AG20443 (cell line): Measurements from ENCODE around the gene SLC16A9.
"Not testable (repeated sequence)": the region's sequence is repeated elsewhere in the genome, so short reads cannot be mapped to it uniquely, and the experiment has no call there.

ENCODE experiments used
- DNase-seq: peaks from one replicate; pipeline ENCODE4 v3.0.0; 2012; ENCODE audit warnings: low spot score, mixed read lengths

Gene SLC16A9

GRCh38 chr10:59674215-59674836 is 35.3 kb downstream of the SLC16A9 start:
- DNase-seq, result peak; percentile 43

- DNase-seq, result no peak
Observed at GRCh38 chr10:59672150-59672875, 37.3 kb downstream of the SLC16A9 start.

GRCh38 chr10:59670269-59670668 is 39.4 kb downstream of the SLC16A9 start:
- DNase-seq, result no peak

GRCh38 chr10:59668096-59668495 is 41.6 kb downstream of the SLC16A9 start:
- DNase-seq, result no peak

GRCh38 chr10:59666310-59666709 is 43.3 kb downstream of the SLC16A9 start:
- no peak for DNase-seq

- DNase-seq, result not testable (repeated sequence)
Observed at GRCh38 chr10:59663213-59663612, 46.4 kb downstream of the SLC16A9 start.

- DNase-seq, result no peak
Observed at GRCh38 chr10:59657724-59658123, 51.9 kb downstream of the SLC16A9 start.

- no peak for DNase-seq
Observed at GRCh38 chr10:59655309-59655708, 54.3 kb downstream of the SLC16A9 start.

- no peak for DNase-seq
Observed at GRCh38 chr10:59654007-59654406, 55.6 kb downstream of the SLC16A9 start.

- no peak for DNase-seq
Observed at GRCh38 chr10:59651902-59652301, 57.7 kb downstream of the SLC16A9 start.

- DNase-seq, result no peak
Observed at GRCh38 chr10:59649606-59650346, 59.9 kb downstream of the SLC16A9 start.

- DNase-seq, result peak; percentile 18
Observed at GRCh38 chr10:59648711-59649201, 60.9 kb downstream of the SLC16A9 start.

- no peak for DNase-seq
Observed at GRCh38 chr10:59644841-59645240, 64.8 kb downstream of the SLC16A9 start.

GRCh38 chr10:59641688-59642087 is 68.0 kb downstream of the SLC16A9 start:
- not testable (repeated sequence) for DNase-seq

GRCh38 chr10:59635502-59636290 is 74.0 kb downstream of the SLC16A9 start:
- DNase-seq, result no peak

GRCh38 chr10:59634102-59634501 is 75.5 kb downstream of the SLC16A9 start:
- DNase-seq, result no peak

- no peak for DNase-seq
Observed at GRCh38 chr10:59633063-59633462, 76.6 kb downstream of the SLC16A9 start.

- no peak for DNase-seq
Observed at GRCh38 chr10:59631882-59632807, 77.5 kb downstream of the SLC16A9 start.

GRCh38 chr10:59631237-59631636 is 78.4 kb downstream of the SLC16A9 start:
- no peak for DNase-seq

- no peak for DNase-seq
Observed at GRCh38 chr10:59628965-59629364, 80.7 kb downstream of the SLC16A9 start.

- no peak for DNase-seq
Observed at GRCh38 chr10:59628456-59628855, 81.2 kb downstream of the SLC16A9 start.
